Iris pigment epithelial cell (primary cell): ENCODE data around the gene CREB5.

ENCODE experiments used
- DNase-seq: peaks from one replicate; pipeline ENCODE4 v3.0.0-alpha.2; 2011; ENCODE audit warnings: low read depth

The CREB5 gene

GRCh38 chr7:28435732-28436378 is 23.5 kb downstream of the CREB5 start:
- DNase-seq: no peak

- DNase-seq: no peak
Measured at GRCh38 chr7:28440055-28440601, 27.8 kb downstream of the CREB5 start.

GRCh38 chr7:28442540-28443420 is 30.5 kb downstream of the CREB5 start:
- DNase-seq: no peak

GRCh38 chr7:28446131-28446530 is 33.8 kb downstream of the CREB5 start:
- DNase-seq: no peak

- DNase-seq: no peak
Measured at GRCh38 chr7:28447071-28447470, 34.8 kb downstream of the CREB5 start.

GRCh38 chr7:28448708-28449107 is 36.4 kb downstream of the CREB5 start:
- no peak for DNase-seq

- no peak for DNase-seq
Measured at GRCh38 chr7:28452681-28453080, 40.4 kb downstream of the CREB5 start.

GRCh38 chr7:28455486-28455885 is 43.2 kb downstream of the CREB5 start:
- DNase-seq: no peak

- DNase-seq: no peak
Measured at GRCh38 chr7:28456044-28456443, 43.7 kb downstream of the CREB5 start.

GRCh38 chr7:28458732-28459131 is 46.4 kb downstream of the CREB5 start:
- DNase-seq: no peak

GRCh38 chr7:28459306-28459705 is 47.0 kb downstream of the CREB5 start:
- DNase-seq: no peak

GRCh38 chr7:28465697-28466096 is 53.4 kb downstream of the CREB5 start:
- DNase-seq: no peak

- DNase-seq: no peak
Measured at GRCh38 chr7:28466341-28466740, 54.0 kb downstream of the CREB5 start.

- DNase-seq: no peak
Measured at GRCh38 chr7:28466885-28467284, 54.6 kb downstream of the CREB5 start.

- no peak for DNase-seq
Measured at GRCh38 chr7:28469562-28469961, 57.2 kb downstream of the CREB5 start.

- no peak for DNase-seq
Measured at GRCh38 chr7:28470344-28470743, 58.0 kb downstream of the CREB5 start.

- DNase-seq: no peak
Measured at GRCh38 chr7:28472332-28472731, 60.0 kb downstream of the CREB5 start.

GRCh38 chr7:28473571-28474281 is 61.4 kb downstream of the CREB5 start:
- DNase-seq: no peak

GRCh38 chr7:28474282-28474638 is 61.9 kb downstream of the CREB5 start:
- DNase-seq: no peak

GRCh38 chr7:28474640-28475039 is 62.3 kb downstream of the CREB5 start:
- no peak for DNase-seq

- DNase-seq: no peak
Measured at GRCh38 chr7:28477041-28477442, 64.7 kb downstream of the CREB5 start.

- DNase-seq: no peak
Measured at GRCh38 chr7:28478656-28479055, 66.3 kb downstream of the CREB5 start.

- DNase-seq: no peak
Measured at GRCh38 chr7:28479507-28479947, 67.2 kb downstream of the CREB5 start.
